ENCODE measurements around the gene PIK3R5.
"Not testable (repeated sequence)": the region's sequence is repeated elsewhere in the genome, so short reads cannot be mapped to it uniquely, and the experiment has no call there.

The PIK3R5 gene

GRCh38 chr17:9001559-9001958 is 36.1 kb upstream of the PIK3R5 start:
- TF ChIP-seq GATA1 (IDR thresholded peaks at IDR 0.05; ENCODE audit: low read depth, low read length): no peak
- no peak for TF ChIP-seq POLR2A (IDR thresholded peaks at IDR 0.05; ENCODE audit: low read length)
- DNase-seq: no peak

- no peak for TF ChIP-seq POLR2A (IDR thresholded peaks at IDR 0.05; ENCODE audit: low read length)
- no peak for TF ChIP-seq GATA1 (IDR thresholded peaks at IDR 0.05; ENCODE audit: low read depth, low read length)
- peak; percentile 62 to 75 for DNase-seq
Observed at GRCh38 chr17:8997994-8998628, 32.6 kb upstream of the PIK3R5 start.

- DNase-seq: no peak
- no peak for TF ChIP-seq POLR2A (IDR thresholded peaks at IDR 0.05; ENCODE audit: low read length)
- TF ChIP-seq GATA1 (IDR thresholded peaks at IDR 0.05; ENCODE audit: low read depth, low read length): no peak
Observed at GRCh38 chr17:8995711-8996110, 30.2 kb upstream of the PIK3R5 start.

GRCh38 chr17:8994319-8994718 is 28.8 kb upstream of the PIK3R5 start:
- DNase-seq: peak; percentile 15 to 46
- no peak for TF ChIP-seq POLR2A (IDR thresholded peaks at IDR 0.05; ENCODE audit: low read length)

GRCh38 chr17:8991514-8992285 is 26.2 kb upstream of the PIK3R5 start:
- TF ChIP-seq POLR2A (IDR thresholded peaks at IDR 0.05; ENCODE audit: low read length) (no peak), GATA1 (IDR thresholded peaks at IDR 0.05; ENCODE audit: low read depth, low read length) (no peak)
- peak; percentile 54 to 70 for DNase-seq

GRCh38 chr17:8988263-8988935 is 22.9 kb upstream of the PIK3R5 start:
- not testable (repeated sequence) for DNase-seq

GRCh38 chr17:8986295-8986694 is 20.8 kb upstream of the PIK3R5 start:
- no peak for TF ChIP-seq POLR2A (IDR thresholded peaks at IDR 0.05; ENCODE audit: low read length)
- TF ChIP-seq GATA1 (IDR thresholded peaks at IDR 0.05; ENCODE audit: low read depth, low read length): no peak
- DNase-seq: no peak

- DNase-seq: no peak
- TF ChIP-seq POLR2A (IDR thresholded peaks at IDR 0.05; ENCODE audit: low read length): no peak
- no peak for TF ChIP-seq GATA1 (IDR thresholded peaks at IDR 0.05; ENCODE audit: low read depth, low read length)
Observed at GRCh38 chr17:8985054-8985701, 19.7 kb upstream of the PIK3R5 start.

GRCh38 chr17:8984225-8984624 is 18.7 kb upstream of the PIK3R5 start:
- DNase-seq: not testable (repeated sequence)

GRCh38 chr17:8981443-8981842 is 15.9 kb upstream of the PIK3R5 start:
- DNase-seq: no peak
- no peak for TF ChIP-seq POLR2A (IDR thresholded peaks at IDR 0.05; ENCODE audit: low read length)
- no peak for TF ChIP-seq GATA1 (IDR thresholded peaks at IDR 0.05; ENCODE audit: low read depth, low read length)

- no peak for DNase-seq
- TF ChIP-seq GATA1 (IDR thresholded peaks at IDR 0.05; ENCODE audit: low read depth, low read length): no peak
- TF ChIP-seq POLR2A (IDR thresholded peaks at IDR 0.05; ENCODE audit: low read length): no peak
Observed at GRCh38 chr17:8979715-8980114, 14.2 kb upstream of the PIK3R5 start.

GRCh38 chr17:8976638-8977037 is 11.1 kb upstream of the PIK3R5 start:
- no peak for TF ChIP-seq POLR2A (IDR thresholded peaks at IDR 0.05; ENCODE audit: low read length)
- DNase-seq: no peak

- DNase-seq: no peak
- TF ChIP-seq POLR2A (IDR thresholded peaks at IDR 0.05; ENCODE audit: low read length) (no peak), GATA1 (IDR thresholded peaks at IDR 0.05; ENCODE audit: low read depth, low read length) (no peak)
Observed at GRCh38 chr17:8975091-8975725, 9.7 kb upstream of the PIK3R5 start.

- TF ChIP-seq POLR2A (IDR thresholded peaks at IDR 0.05; ENCODE audit: low read length) (no peak), GATA1 (IDR thresholded peaks at IDR 0.05; ENCODE audit: low read depth, low read length) (no peak)
- DNase-seq: no peak
Observed at GRCh38 chr17:8969901-8970300, 4.4 kb upstream of the PIK3R5 start.

Data from erythroblast (primary cell).